Erythroblast (primary cell): Measurements from ENCODE around the gene MACROD2.

Source experiments
- GATA1 ChIP-seq: IDR thresholded peaks from 2 replicates; pipeline ENCODE4 v1.6.1; 2011; ENCODE audit warnings: low read depth, mild to moderate bottlenecking, control low read depth, low read length, moderate library complexity
- POLR2A ChIP-seq: IDR thresholded peaks from 2 replicates; pipeline ENCODE4 v1.6.1; 2011; ENCODE audit warnings: mild to moderate bottlenecking, low read length

DNA sequence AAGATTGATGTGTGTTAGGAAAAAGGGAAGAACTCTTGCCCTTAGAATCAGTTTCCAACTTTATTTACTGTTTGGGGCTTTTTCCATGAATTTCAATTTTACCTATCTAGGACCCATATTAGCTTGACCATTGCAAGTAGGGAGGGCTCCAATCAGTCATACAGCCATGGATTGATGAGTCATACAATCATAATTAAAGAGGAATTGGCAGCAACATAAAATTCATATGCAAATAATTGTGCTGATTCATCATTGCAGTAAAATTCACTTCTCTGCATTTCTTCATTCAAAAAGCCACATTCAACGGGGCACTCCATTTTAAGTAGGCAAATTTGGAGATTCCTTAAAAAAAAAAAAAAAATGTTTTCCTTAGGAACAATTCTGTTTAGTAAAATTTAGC, 1561.6 kb downstream of the MACROD2 start:
- TF ChIP-seq POLR2A (no peak), GATA1 (no peak)
